OCI-LY1 (cell line): ENCODE measurements around the gene MAD1L1.

Experiments used
- H2AFZ ChIP-seq: fragments of 200-600 bp; sonication (generic), shearing (Covaris generic); 2 replicates; pipeline ENCODE4 v1.6.0; 2014; ENCODE audit warnings: antibody characterized with exemption, mild to moderate bottlenecking, low read length
- H3F3A ChIP-seq: fragments of 200-600 bp; sonication (generic), shearing (Covaris generic); 2 replicates; pipeline ENCODE4 v1.6.0; 2014; ENCODE audit warnings: mild to moderate bottlenecking, antibody characterized with exemption, low read length, moderate library complexity; ENCODE audit not compliant: insufficient read depth
- H3K27ac ChIP-seq: fragments of 200-600 bp; sonication (generic); 2 replicates; pipeline ENCODE4 v1.5.1; 2014; ENCODE audit warnings: low read length, mixed run types, mild to moderate bottlenecking, low read depth; ENCODE audit not compliant: poor library complexity, severe bottlenecking
- H3K27me3 ChIP-seq: fragments of 200-600 bp; sonication (generic); 2 replicates; pipeline ENCODE4 v1.6.0; 2014; ENCODE audit warnings: antibody characterized with exemption, mild to moderate bottlenecking, low read length, moderate library complexity; ENCODE audit not compliant: insufficient read depth
- H3K36me3 ChIP-seq: fragments of 200-600 bp; sonication (generic); 2 replicates; pipeline ENCODE4 v1.6.1; 2014; ENCODE audit warnings: mild to moderate bottlenecking, antibody characterized with exemption, low read length, moderate library complexity, mixed read lengths; ENCODE audit not compliant: insufficient read depth
- H3K4me1 ChIP-seq: fragments of 200-600 bp; sonication (generic); 2 replicates; pipeline ENCODE4 v1.5.1; 2014; ENCODE audit warnings: mild to moderate bottlenecking, low read length, moderate library complexity; ENCODE audit not compliant: insufficient read depth, severe bottlenecking
- H3K4me2 ChIP-seq: fragments of 200-600 bp; sonication (generic), shearing (Covaris generic); 2 replicates; pipeline ENCODE4 v1.6.1; 2014; ENCODE audit warnings: low read length
- H3K4me3 ChIP-seq: fragments of 200-600 bp; sonication (generic); 2 replicates; pipeline ENCODE4 v1.5.1; 2014; ENCODE audit warnings: low read length, low read depth, mild to moderate bottlenecking, mixed read lengths; ENCODE audit not compliant: poor library complexity, severe bottlenecking
- H3K79me2 ChIP-seq: fragments of 200-600 bp; shearing (Covaris generic); 2 replicates; pipeline ENCODE4 v1.6.1; 2016; ENCODE audit warnings: mixed run types, low read length, mixed read lengths; ENCODE audit not compliant: insufficient read depth
- H3K9ac ChIP-seq: fragments of 200-600 bp; sonication (generic), shearing (Covaris generic); 2 replicates; pipeline ENCODE4 v1.6.1; 2014; ENCODE audit warnings: mild to moderate bottlenecking, low read length, mixed read lengths
- H3K9me2 ChIP-seq: fragments of 200-600 bp; sonication (generic), shearing (Covaris generic); 2 replicates; pipeline ENCODE4 v1.6.1; 2014; ENCODE audit warnings: low read depth, mild to moderate bottlenecking, low read length, mixed read lengths
- H3K9me3 ChIP-seq: fragments of 200-600 bp; shearing (Covaris generic); 2 replicates; pipeline ENCODE4 v1.6.1; 2014; ENCODE audit warnings: low read length, mixed read lengths
- H4K20me1 ChIP-seq: fragments of 200-600 bp; sonication (generic), shearing (Covaris generic); 2 replicates; pipeline ENCODE4 v1.6.0; 2016; ENCODE audit warnings: mild to moderate bottlenecking, low read length; ENCODE audit not compliant: insufficient read depth
- EZH2 ChIP-seq: fragments of 200-600 bp; sonication (generic), shearing (Covaris generic); IDR thresholded peaks from 2 replicates; pipeline ENCODE4 v1.8.0; 2017; ENCODE audit warnings: borderline replicate concordance, mixed run types, mild to moderate bottlenecking, antibody characterized with exemption, low read length, moderate library complexity, mixed read lengths
- TF ChIP-seq, protein P1 (sequence below): fragments of 200-600 bp; sonication (generic), shearing (Covaris generic); IDR thresholded peaks from 2 replicates; pipeline ENCODE4 v1.5.1; 2017; ENCODE audit warnings: mild to moderate bottlenecking, antibody characterized with exemption, low read length, moderate library complexity, mixed read lengths

Gene MAD1L1

DNA sequence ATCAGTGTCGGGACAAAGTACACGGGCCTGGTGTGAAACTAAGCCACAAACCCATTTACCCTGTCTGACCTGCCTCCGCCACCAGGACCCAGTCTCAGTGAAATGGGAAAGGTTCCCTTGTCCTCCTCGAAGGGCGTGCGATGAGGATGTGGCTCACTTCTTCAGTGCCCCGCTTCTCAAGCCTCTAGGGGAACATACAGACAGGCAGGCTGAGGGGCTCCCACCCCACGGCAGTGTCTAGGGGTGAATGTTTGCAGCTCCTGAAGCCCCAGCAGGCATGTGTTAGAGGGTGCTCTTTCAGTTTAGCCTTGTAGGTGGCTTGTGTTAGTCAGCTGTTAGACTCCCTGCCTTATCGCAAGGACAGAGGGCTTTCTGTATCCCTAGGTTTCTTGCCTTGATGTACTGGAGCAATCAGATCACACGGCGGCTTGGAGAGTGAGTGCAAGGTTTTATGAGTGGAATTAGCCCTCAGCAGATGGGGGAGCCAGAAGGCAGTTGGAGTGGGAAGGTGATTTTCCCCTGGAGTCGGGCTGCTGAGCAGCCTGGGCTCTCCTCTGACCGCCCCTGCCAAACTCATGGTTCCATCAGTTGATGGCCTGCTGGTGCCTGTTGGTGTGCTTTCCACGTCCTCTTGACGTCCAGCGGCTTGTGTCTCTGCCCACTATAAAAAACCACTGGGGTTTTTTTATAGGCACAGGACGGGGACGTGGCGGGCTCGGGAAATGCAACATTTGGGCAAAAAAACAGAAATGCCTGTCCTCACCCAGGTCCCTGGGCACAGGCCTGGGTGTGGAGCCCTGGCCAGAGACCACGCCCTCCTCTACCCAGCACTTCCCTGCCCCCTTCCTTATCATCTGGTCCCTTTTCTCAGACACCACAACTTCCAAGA lies 10.0 kb upstream of the MAD1L1 start:
- Histone ChIP-seq H3F3A (0 out of 2 replicates have a peak, but pooled peaks cover 3% of the 10 kb centered on the region), H3K4me3 (peak overlapping the region; percentile 98), H3K79me2 (peaks cover 14% of the 10 kb centered on the region), H4K20me1 (no peaks in the 10 kb centered on the region), H2AFZ (no peak overlapping the region), H3K9ac (peak overlapping the region; percentile 96), H3K36me3 (peaks cover 20% of the 10 kb centered on the region), H3K27ac (peak overlapping the region; percentile 67), H3K27me3 (no peaks in the 10 kb centered on the region), H3K9me3 (no peaks in the 10 kb centered on the region), H3K4me2 (peak overlapping the region; percentile 99), H3K9me2 (no peaks in the 10 kb centered on the region), H3K4me1 (peaks cover 52% of the 10 kb centered on the region)
- TF ChIP-seq EZH2: no peak

DNA sequence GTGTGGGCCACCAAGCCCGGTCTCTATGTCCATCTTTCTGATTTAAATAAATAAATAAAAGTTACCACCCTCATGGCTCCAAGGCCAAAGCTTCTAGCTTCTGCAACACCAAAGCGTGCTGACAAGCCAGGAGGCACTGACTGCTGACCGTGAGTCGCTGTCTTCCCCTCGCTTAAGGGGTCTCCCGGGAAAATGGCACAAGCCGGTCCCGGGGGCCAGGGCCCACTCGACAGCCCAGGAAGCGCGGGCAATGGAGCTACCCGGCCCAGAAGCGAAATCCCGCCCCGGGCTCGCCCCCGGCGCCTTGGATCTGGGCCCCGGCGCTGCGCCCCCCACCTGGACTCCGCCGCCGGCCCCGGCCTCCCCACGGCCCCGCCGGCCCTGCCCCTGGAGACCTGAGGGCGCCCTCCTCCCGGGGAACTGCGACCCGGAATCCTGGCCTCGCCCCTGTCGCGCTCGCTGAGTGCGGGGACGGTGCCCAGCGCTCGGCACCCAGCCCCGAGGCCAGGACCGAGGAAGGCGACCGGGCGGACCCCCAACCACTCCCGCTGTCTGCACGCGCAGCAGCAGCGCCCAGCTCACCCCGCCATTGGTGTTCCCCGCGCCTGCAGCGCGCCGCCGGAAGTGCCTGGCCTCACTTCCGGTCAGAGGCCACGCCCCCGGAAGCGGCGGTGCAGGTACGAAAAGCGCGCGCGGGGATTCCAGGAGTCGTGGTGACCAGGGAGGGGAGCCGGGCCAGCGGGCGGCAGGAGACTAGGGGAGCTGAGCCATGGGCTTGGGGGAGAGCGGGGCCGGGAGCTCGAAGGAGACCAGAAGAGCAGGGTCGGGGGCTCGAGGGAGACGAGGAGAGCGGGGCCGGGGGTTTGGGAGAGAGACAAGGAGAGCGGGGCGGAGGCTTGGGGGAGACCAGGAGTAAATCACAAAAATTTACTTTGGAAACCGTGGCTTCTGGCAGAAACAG lies 9.1 kb upstream of the MAD1L1 start, which contains the start of the genes MRM2 and NUDT1:
Gene MRM2 (minus strand): TSS at position 626 of the 961 bp plus-strand sequence. CDS start 36 bp downstream, at position 590.
Gene NUDT1 (plus strand): TSS at position 647 of the 961 bp plus-strand sequence. CDS start 2,349 bp downstream, outside the sequence.
- peaks cover 14% of the 10 kb centered on the region for H3K79me2 ChIP-seq
- TF ChIP-seq, protein P1, sequence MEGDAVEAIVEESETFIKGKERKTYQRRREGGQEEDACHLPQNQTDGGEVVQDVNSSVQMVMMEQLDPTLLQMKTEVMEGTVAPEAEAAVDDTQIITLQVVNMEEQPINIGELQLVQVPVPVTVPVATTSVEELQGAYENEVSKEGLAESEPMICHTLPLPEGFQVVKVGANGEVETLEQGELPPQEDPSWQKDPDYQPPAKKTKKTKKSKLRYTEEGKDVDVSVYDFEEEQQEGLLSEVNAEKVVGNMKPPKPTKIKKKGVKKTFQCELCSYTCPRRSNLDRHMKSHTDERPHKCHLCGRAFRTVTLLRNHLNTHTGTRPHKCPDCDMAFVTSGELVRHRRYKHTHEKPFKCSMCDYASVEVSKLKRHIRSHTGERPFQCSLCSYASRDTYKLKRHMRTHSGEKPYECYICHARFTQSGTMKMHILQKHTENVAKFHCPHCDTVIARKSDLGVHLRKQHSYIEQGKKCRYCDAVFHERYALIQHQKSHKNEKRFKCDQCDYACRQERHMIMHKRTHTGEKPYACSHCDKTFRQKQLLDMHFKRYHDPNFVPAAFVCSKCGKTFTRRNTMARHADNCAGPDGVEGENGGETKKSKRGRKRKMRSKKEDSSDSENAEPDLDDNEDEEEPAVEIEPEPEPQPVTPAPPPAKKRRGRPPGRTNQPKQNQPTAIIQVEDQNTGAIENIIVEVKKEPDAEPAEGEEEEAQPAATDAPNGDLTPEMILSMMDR: no peak
- no peak for TF ChIP-seq EZH2
- no peaks in the 10 kb centered on the region for H3K9me3 ChIP-seq
- peak within 1 kb of the TSS; percentile 96 for H3K9ac ChIP-seq
- peaks cover 61% of the 10 kb centered on the region for H3K4me1 ChIP-seq
- no peaks in the 10 kb centered on the region for H4K20me1 ChIP-seq
- H3K9me2 ChIP-seq: no peaks in the 10 kb centered on the region
- peak within 1 kb of the TSS; percentile 99 for H3K4me2 ChIP-seq
- H2AFZ ChIP-seq: no peak within 1 kb of the TSS
- 0 out of 2 replicates have a peak, but pooled peaks cover 3% of the 10 kb centered on the region for H3F3A ChIP-seq
- H3K4me3 ChIP-seq: peak within 1 kb of the TSS; percentile 98
- peak within 1 kb of the TSS; percentile 67 for H3K27ac ChIP-seq
- H3K27me3 ChIP-seq: no peaks in the 10 kb centered on the region
- H3K36me3 ChIP-seq: peaks cover 25% of the 10 kb centered on the region

DNA sequence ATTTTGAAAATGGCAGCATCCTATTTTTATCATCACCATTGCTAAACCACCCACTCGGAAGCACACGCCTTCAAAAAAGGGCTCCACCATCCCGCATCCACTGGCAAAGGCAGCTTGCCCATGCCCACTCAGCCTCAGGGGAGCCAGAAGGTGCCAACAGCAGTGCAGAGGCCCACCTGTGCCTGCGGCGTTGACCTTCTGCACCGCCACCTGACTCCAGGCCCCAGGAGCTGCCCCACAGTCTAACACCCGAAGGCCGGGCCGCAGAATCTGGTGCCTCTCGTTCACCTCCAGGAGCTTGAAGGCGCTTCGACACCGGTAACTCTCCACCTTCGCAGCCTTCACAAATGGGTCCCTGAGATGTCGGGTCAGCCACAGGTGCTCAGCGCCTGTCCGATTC lies 6.5 kb upstream of the MAD1L1 start:
- H3K79me2 ChIP-seq: peaks cover 14% of the 10 kb centered on the region
- peaks cover 6% of the 10 kb centered on the region; the same call in 1 of the 2 replicates for H3F3A ChIP-seq
- no peak overlapping the region for H2AFZ ChIP-seq
- no peak for TF ChIP-seq EZH2
- TF ChIP-seq, protein P1: no peak
- H3K36me3 ChIP-seq: peaks cover 49% of the 10 kb centered on the region
- H3K4me1 ChIP-seq: peaks cover 47% of the 10 kb centered on the region
- no peak overlapping the region for H3K27ac ChIP-seq
- H3K4me3 ChIP-seq: no peak overlapping the region
- H3K9ac ChIP-seq: no peak overlapping the region
- no peak overlapping the region for H3K4me2 ChIP-seq
- H3K9me2 ChIP-seq: no peaks in the 10 kb centered on the region
- H3K27me3 ChIP-seq: no peaks in the 10 kb centered on the region
- no peaks in the 10 kb centered on the region for H3K9me3 ChIP-seq
- no peaks in the 10 kb centered on the region for H4K20me1 ChIP-seq
